ENCODE measurements around the gene SLFN12L.
"Not testable (repeated sequence)": the region's sequence is repeated elsewhere in the genome, so short reads cannot be mapped to it uniquely, and the experiment has no call there.

DNA sequence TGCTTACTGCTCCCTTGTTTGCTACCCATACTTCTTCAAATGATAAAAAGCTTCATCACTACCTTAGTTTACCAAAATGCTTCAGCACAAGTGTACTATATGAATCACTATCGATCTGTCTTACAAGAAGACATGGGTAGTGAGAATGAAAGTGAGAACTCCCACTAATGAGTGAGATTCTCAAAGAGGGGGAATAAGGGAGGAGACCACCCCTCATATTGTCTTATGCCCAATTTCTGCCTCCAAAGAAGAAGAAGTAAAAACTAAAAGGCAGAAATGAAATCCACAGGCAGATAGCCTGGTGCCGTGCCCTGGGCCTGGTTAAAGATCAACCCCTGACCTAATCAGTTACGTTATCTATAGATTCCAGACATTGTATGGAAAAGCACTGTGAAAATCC is 29.8 kb downstream of the SLFN12L start:
- TF ChIP-seq, protein P1, sequence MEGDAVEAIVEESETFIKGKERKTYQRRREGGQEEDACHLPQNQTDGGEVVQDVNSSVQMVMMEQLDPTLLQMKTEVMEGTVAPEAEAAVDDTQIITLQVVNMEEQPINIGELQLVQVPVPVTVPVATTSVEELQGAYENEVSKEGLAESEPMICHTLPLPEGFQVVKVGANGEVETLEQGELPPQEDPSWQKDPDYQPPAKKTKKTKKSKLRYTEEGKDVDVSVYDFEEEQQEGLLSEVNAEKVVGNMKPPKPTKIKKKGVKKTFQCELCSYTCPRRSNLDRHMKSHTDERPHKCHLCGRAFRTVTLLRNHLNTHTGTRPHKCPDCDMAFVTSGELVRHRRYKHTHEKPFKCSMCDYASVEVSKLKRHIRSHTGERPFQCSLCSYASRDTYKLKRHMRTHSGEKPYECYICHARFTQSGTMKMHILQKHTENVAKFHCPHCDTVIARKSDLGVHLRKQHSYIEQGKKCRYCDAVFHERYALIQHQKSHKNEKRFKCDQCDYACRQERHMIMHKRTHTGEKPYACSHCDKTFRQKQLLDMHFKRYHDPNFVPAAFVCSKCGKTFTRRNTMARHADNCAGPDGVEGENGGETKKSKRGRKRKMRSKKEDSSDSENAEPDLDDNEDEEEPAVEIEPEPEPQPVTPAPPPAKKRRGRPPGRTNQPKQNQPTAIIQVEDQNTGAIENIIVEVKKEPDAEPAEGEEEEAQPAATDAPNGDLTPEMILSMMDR (IDR thresholded peaks at IDR 0.05 in 4 of 5, conservative IDR thresholded peaks at IDR 0.05 in 1 of 5): not testable (repeated sequence)
- TF ChIP-seq POLR2A (IDR thresholded peaks at IDR 0.05): not testable (repeated sequence)
